ENCODE data around the gene PRICKLE1. TPM values are rescaled to one million over a fixed set of nuclear protein-coding genes. Genes with fewer than 3 reads are reported as not detected.

Gene PRICKLE1
- total RNA-seq, 1 experiment from 2014 or later, result 0.50 TPM

Small RNA genes within 50 kb of the gene (small RNA-seq; reads per million reads assigned to genes)
- 0 reads per million in 2 experiments for gene AC079600.1
- 0 reads per million in 2 experiments for gene AC079600.2
- gene RF00019, result 0 reads per million in 2 experiments
